Astrocyte of the cerebellum (primary cell): ENCODE measurements around the gene MTHFSD.
A peak's percentile ranks its signal among the peaks of the same experiment; 100 is the strongest.

ENCODE experiments used
- DNase-seq: peaks from one replicate; pipeline ENCODE4 v3.0.0-alpha.2; 2011; ENCODE audit warnings: low read depth
- H3K4me3 ChIP-seq: 2 replicates; pipeline ENCODE4 v1.5.1; 2011; ENCODE audit warnings: mild to moderate bottlenecking, low read depth, low read length, moderate library complexity
- CTCF ChIP-seq: IDR thresholded peaks from 2 replicates; pipeline ENCODE4 v1.5.1; 2012; ENCODE audit warnings: low read length, low read depth, moderate library complexity, mild to moderate bottlenecking; ENCODE audit errors: missing control alignments
- in situ Hi-C: cut with HindIII; loops from 2 replicates; pipeline ENCODE4 v1.10.0; 2017; ENCODE audit warnings: low sequenced_read_pairs

The MTHFSD gene

GRCh38 chr16:86515413-86515776, 39.6 kb downstream of the MTHFSD start:
- no peak for DNase-seq
- in situ Hi-C loops, result loop anchor here (5.0 kb wide), 2 partner anchors 173 to 443 kb away; no protein-coding TSS in a partner anchor
- no peak for TF ChIP-seq CTCF
- peak overlapping the region; percentile 71 for H3K4me3 ChIP-seq

- no peak for DNase-seq
- peak overlapping the region; percentile 71 for H3K4me3 ChIP-seq
- no peak for TF ChIP-seq CTCF
- in situ Hi-C loops, result loop anchor here (5.0 kb wide), 2 partner anchors 172 to 442 kb away; no protein-coding TSS in a partner anchor
Observed at GRCh38 chr16:86514481-86515376, 40.3 kb downstream of the MTHFSD start.

- TF ChIP-seq CTCF, result no peak
- in situ Hi-C loops, result no loop called here
- DNase-seq, result no peak
- H3K4me3 ChIP-seq, result peak overlapping the region; percentile 71
Observed at GRCh38 chr16:86513471-86514277, 41.4 kb downstream of the MTHFSD start.

GRCh38 chr16:86512860-86513470, 42.1 kb downstream of the MTHFSD start:
- no peak for DNase-seq
- in situ Hi-C loops, result no loop called here
- TF ChIP-seq CTCF, result no peak
- peak overlapping the region; percentile 71 for H3K4me3 ChIP-seq

- TF ChIP-seq CTCF, result no peak
- DNase-seq, result no peak
- H3K4me3 ChIP-seq, result peak overlapping the region; percentile 71
- in situ Hi-C loops, result no loop called here
Observed at GRCh38 chr16:86512301-86512859, 42.7 kb downstream of the MTHFSD start.
